Fibroblast of lung (primary cell): ENCODE measurements around the gene CD58. TPM values are rescaled to one million over a fixed set of nuclear protein-coding genes. Genes with fewer than 3 reads are reported as not detected.

Experiments used
- DNase-seq, 2 donors: peaks; one replicate each; pipeline versions ENCODE4 v3.0.0 to v3.0.0-alpha.2; 2010; ENCODE audit warnings: low read depth in 2 of 2
- H2AFZ ChIP-seq: 2 replicates; pipeline ENCODE4 v1.5.1; 2012; ENCODE audit warnings: low read length, control low read depth, inconsistent platforms
- H3K27ac ChIP-seq: 2 replicates; pipeline ENCODE4 v1.5.1; 2011; ENCODE audit warnings: low read length, control low read depth; ENCODE audit not compliant: insufficient read depth
- H3K27me3 ChIP-seq: 2 replicates; pipeline ENCODE4 v1.5.1; 2011; ENCODE audit warnings: mild to moderate bottlenecking, low read length; ENCODE audit not compliant: control insufficient read depth, insufficient read depth
- H3K36me3 ChIP-seq: 2 replicates; pipeline ENCODE4 v1.5.1; 2011; ENCODE audit warnings: low read length; ENCODE audit not compliant: control insufficient read depth, insufficient read depth
- H3K4me1 ChIP-seq: 2 replicates; pipeline ENCODE4 v1.5.1; 2011; ENCODE audit warnings: low read length; ENCODE audit not compliant: control insufficient read depth, insufficient read depth; ENCODE audit errors: extremely low read depth
- H3K4me2 ChIP-seq: 2 replicates; pipeline ENCODE4 v1.5.1; 2011; ENCODE audit warnings: low read length, control low read depth; ENCODE audit not compliant: insufficient read depth; ENCODE audit errors: extremely low read depth
- H3K4me3 ChIP-seq, 4 experiments: fragments of 200-600 bp in 1 of 4; sonication (generic) in 1 of 4; replicated peaks in 1 of 4; 2 replicates each; pipeline ENCODE4 v1.5.1; 2011 to 2016; ENCODE audit warnings: low read length in 4 of 4, low read depth in 3 of 4, mild to moderate bottlenecking in 3 of 4, control low read depth in 2 of 4, inconsistent platforms in 1 of 4, mixed read lengths in 1 of 4; ENCODE audit not compliant: insufficient read depth in 1 of 4; ENCODE audit errors: control extremely low read depth in 1 of 4
- H3K79me2 ChIP-seq: 2 replicates; pipeline ENCODE4 v1.5.1; 2012; ENCODE audit warnings: mild to moderate bottlenecking, low read length, inconsistent platforms; ENCODE audit not compliant: control insufficient read depth, insufficient read depth
- H3K9ac ChIP-seq: 2 replicates; pipeline ENCODE4 v1.5.1; 2011; ENCODE audit warnings: mild to moderate bottlenecking, low read length, control low read depth; ENCODE audit not compliant: insufficient read depth
- H3K9me3 ChIP-seq: 2 replicates; pipeline ENCODE4 v1.5.1; 2012; ENCODE audit warnings: low read depth, low read length; ENCODE audit not compliant: control insufficient read depth, insufficient read depth
- H4K20me1 ChIP-seq: 2 replicates; pipeline ENCODE4 v1.5.1; 2011; ENCODE audit warnings: low read length; ENCODE audit not compliant: control insufficient read depth, insufficient read depth; ENCODE audit errors: extremely low read depth
- EZH2 ChIP-seq: IDR thresholded peaks from 2 replicates; pipeline ENCODE4 v1.5.1; 2012; ENCODE audit warnings: low read length, control low read depth, mild to moderate bottlenecking; ENCODE audit errors: missing control alignments
- polyA plus RNA-seq, 2 donors: library from polyadenylated mRNA; depleted of rRNA in 1 of 2; stranded (reverse) in 1 of 2; unstranded in 1 of 2; fragments of >200 nt; gene quantifications; 2 replicates each; pipeline ENCODE4 v1.2.1, GENCODE V29; 2011 to 2012; ENCODE audit warnings: missing spikeins in 1 of 2
- total RNA-seq: library from RNA; depleted of rRNA; stranded (reverse); fragments of >200 nt; gene quantifications from 2 replicates; pipeline ENCODE4 v1.2.1, GENCODE V29; 2014
- TF ChIP-seq, protein P1 (sequence below), 2 donors: IDR thresholded peaks in 1 of 2; conservative IDR thresholded peaks in 1 of 2; 1 replicate in 1 of 2; 2 replicates in 1 of 2; pipeline ENCODE4 v1.5.1; 2011 to 2012; ENCODE audit warnings: low read length in 2 of 2, control low read depth in 1 of 2, inconsistent platforms in 1 of 2, low read depth in 1 of 2, mild to moderate bottlenecking in 1 of 2

CD58 gene
- total and polyA plus RNA-seq, 2 donors (not counting 1 experiment from before 2014, with no cell fraction given) = 8.4 to 16.3 TPM

DNA sequence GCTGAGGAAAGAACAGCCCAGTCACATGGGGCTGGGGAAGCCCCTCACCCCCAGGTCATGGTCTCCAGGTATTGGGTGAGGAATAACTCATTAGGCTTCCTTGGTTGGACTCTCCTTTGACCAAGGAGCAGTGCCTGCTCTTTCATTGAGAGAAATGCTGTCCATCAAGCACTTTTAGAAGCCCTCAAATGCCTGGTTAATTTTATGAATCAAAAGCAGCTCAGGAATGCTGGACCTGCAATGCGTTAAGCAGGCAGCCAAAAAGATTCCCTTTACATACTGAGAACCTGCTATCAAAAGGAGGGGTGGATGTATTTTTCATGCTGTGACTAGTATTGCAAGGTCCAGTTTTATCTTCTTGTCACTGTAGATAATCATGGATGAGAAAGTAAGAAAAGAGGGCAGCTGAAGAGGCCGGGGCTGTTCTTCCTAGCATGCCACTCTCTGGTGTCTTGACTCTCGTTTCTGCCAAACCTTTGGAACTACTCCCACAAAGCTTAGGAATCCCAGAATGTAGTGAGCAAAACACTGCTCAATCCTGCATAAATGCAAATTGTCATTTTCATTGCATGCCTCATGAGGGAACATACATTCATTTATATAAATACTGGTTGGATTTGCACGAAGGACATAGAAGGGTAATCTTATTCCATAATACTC, 2.1 kb upstream of the CD58 start:
- H3K9ac ChIP-seq = no peak overlapping the region
- peak in 1 of 2 donors; percentile 18 for DNase-seq
- H3K79me2 ChIP-seq = no peaks in the 10 kb centered on the region
- H4K20me1 ChIP-seq = no peaks in the 10 kb centered on the region
- H3K27ac ChIP-seq = no peak overlapping the region
- peaks cover 4% of the 10 kb centered on the region for H3K27me3 ChIP-seq
- H3K4me2 ChIP-seq = no peak overlapping the region
- no peak overlapping the region for H2AFZ ChIP-seq
- H3K4me3 ChIP-seq = no peak overlapping the region
- H3K36me3 ChIP-seq = no peaks in the 10 kb centered on the region
- H3K4me1 ChIP-seq = peaks cover 3% of the 10 kb centered on the region
- H3K9me3 ChIP-seq = no peaks in the 10 kb centered on the region
- TF ChIP-seq, protein P1, sequence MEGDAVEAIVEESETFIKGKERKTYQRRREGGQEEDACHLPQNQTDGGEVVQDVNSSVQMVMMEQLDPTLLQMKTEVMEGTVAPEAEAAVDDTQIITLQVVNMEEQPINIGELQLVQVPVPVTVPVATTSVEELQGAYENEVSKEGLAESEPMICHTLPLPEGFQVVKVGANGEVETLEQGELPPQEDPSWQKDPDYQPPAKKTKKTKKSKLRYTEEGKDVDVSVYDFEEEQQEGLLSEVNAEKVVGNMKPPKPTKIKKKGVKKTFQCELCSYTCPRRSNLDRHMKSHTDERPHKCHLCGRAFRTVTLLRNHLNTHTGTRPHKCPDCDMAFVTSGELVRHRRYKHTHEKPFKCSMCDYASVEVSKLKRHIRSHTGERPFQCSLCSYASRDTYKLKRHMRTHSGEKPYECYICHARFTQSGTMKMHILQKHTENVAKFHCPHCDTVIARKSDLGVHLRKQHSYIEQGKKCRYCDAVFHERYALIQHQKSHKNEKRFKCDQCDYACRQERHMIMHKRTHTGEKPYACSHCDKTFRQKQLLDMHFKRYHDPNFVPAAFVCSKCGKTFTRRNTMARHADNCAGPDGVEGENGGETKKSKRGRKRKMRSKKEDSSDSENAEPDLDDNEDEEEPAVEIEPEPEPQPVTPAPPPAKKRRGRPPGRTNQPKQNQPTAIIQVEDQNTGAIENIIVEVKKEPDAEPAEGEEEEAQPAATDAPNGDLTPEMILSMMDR (conservative IDR thresholded peaks at IDR 0.05 in 1 of 2, IDR thresholded peaks at IDR 0.05 in 1 of 2; ENCODE audit: low read depth in 1 of 2, low read length in 2 of 2) = no peak
- TF ChIP-seq EZH2 = no peak

- no peak for DNase-seq
- H3K79me2 ChIP-seq = no peaks in the 10 kb centered on the region
- TF ChIP-seq, protein P1 (conservative IDR thresholded peaks at IDR 0.05 in 1 of 2, IDR thresholded peaks at IDR 0.05 in 1 of 2; ENCODE audit: low read depth in 1 of 2, low read length in 2 of 2) = no peak
- TF ChIP-seq EZH2 = no peak
- no peak overlapping the region for H3K4me3 ChIP-seq
- peaks cover 3% of the 10 kb centered on the region for H3K4me1 ChIP-seq
- no peaks in the 10 kb centered on the region for H4K20me1 ChIP-seq
- peaks cover 4% of the 10 kb centered on the region for H3K27me3 ChIP-seq
- H3K9ac ChIP-seq = no peak overlapping the region
- no peak overlapping the region for H2AFZ ChIP-seq
- no peak overlapping the region for H3K27ac ChIP-seq
- H3K4me2 ChIP-seq = no peak overlapping the region
- no peaks in the 10 kb centered on the region for H3K36me3 ChIP-seq
- H3K9me3 ChIP-seq = no peaks in the 10 kb centered on the region
These were observed 1.3 kb upstream of the CD58 start for GRCh38 chr1:116572099-116572498.

GRCh38 chr1:116571215-116571919, 541 bp upstream of the CD58 start:
- Histone ChIP-seq H3K9me3 (no peaks in the 10 kb centered on the region), H3K4me3 (peak overlapping the region; percentile 49 to 83 (median 60)), H3K4me1 (peaks cover 3% of the 10 kb centered on the region), H3K4me2 (peak overlapping the region; percentile 73), H4K20me1 (no peaks in the 10 kb centered on the region), H3K27ac (peak overlapping the region; percentile 10), H3K9ac (peak overlapping the region; percentile 34), H3K79me2 (no peaks in the 10 kb centered on the region), H3K36me3 (no peaks in the 10 kb centered on the region), H3K27me3 (peaks cover 4% of the 10 kb centered on the region), H2AFZ (peak overlapping the region; percentile 78)
- no peak for TF ChIP-seq EZH2
- TF ChIP-seq, protein P1 (conservative IDR thresholded peaks at IDR 0.05 in 1 of 2, IDR thresholded peaks at IDR 0.05 in 1 of 2; ENCODE audit: low read depth in 1 of 2, low read length in 2 of 2) = no peak
- no peak for DNase-seq
